AG08396 (cell line): Measurements from ENCODE around the gene GPRC5C.
"Not testable (repeated sequence)": the region's sequence is repeated elsewhere in the genome, so short reads cannot be mapped to it uniquely, and the experiment has no call there.

ENCODE experiments used
- DNase-seq: peaks from one replicate; pipeline ENCODE4 v3.0.0; 2012; ENCODE audit warnings: low spot score, mixed read lengths

GPRC5C gene

GRCh38 chr17:74405311-74405710, 26.6 kb upstream of the GPRC5C start:
- not testable (repeated sequence) for DNase-seq

- DNase-seq = no peak
Observed at GRCh38 chr17:74407384-74407783, 24.5 kb upstream of the GPRC5C start.

GRCh38 chr17:74408262-74408661, 23.6 kb upstream of the GPRC5C start:
- DNase-seq = no peak

- DNase-seq = no peak
Observed at GRCh38 chr17:74408815-74409214, 23.1 kb upstream of the GPRC5C start.

- no peak for DNase-seq
Observed at GRCh38 chr17:74410001-74410443, 21.9 kb upstream of the GPRC5C start.

GRCh38 chr17:74412581-74412980, 19.3 kb upstream of the GPRC5C start:
- no peak for DNase-seq

GRCh38 chr17:74413491-74413890, 18.4 kb upstream of the GPRC5C start:
- no peak for DNase-seq

- no peak for DNase-seq
Observed at GRCh38 chr17:74414510-74414909, 17.4 kb upstream of the GPRC5C start.

- no peak for DNase-seq
Observed at GRCh38 chr17:74415608-74416396, 16.1 kb upstream of the GPRC5C start.

- no peak for DNase-seq
Observed at GRCh38 chr17:74417178-74418045, 14.5 kb upstream of the GPRC5C start.

GRCh38 chr17:74419928-74420411, 11.9 kb upstream of the GPRC5C start:
- no peak for DNase-seq

- no peak for DNase-seq
Observed at GRCh38 chr17:74424117-74424516, 7.8 kb upstream of the GPRC5C start.

- no peak for DNase-seq
Observed at GRCh38 chr17:74424657-74425056, 7.2 kb upstream of the GPRC5C start.

GRCh38 chr17:74426551-74427047, 5.3 kb upstream of the GPRC5C start:
- no peak for DNase-seq

- no peak for DNase-seq
Observed at GRCh38 chr17:74427048-74427762, 4.7 kb upstream of the GPRC5C start.

GRCh38 chr17:74427763-74428153, 4.1 kb upstream of the GPRC5C start:
- no peak for DNase-seq

GRCh38 chr17:74429604-74430384, 2.1 kb upstream of the GPRC5C start:
- no peak for DNase-seq

- DNase-seq = no peak
Observed at GRCh38 chr17:74430385-74430705, 1.5 kb upstream of the GPRC5C start.

- peak; percentile 62 for DNase-seq
Observed at GRCh38 chr17:74430706-74431567, 951 bp upstream of the GPRC5C start.

GRCh38 chr17:74432424-74432690, 469 bp downstream of the GPRC5C start:
- DNase-seq = no peak
